GM19438 (cell line): ENCODE measurements around the gene SERPINA10.

Experiments
- ATAC-seq: cut with Tn5 transposase; IDR thresholded peaks from one replicate; pipeline ENCODE4 v1.9.1; 2021; ENCODE audit warnings: low read depth; ENCODE audit not compliant: unreplicated experiment

The SERPINA10 gene

GRCh38 chr14:94292872-94293577, at the start of gene SERPINA10:
SERPINA10 (minus strand) TSS chr14:94293268; CDS start chr14:94290593, 2,675 bp downstream.
- ATAC-seq: no peak

- no peak for ATAC-seq
Measured at GRCh38 chr14:94342334-94342934, 49.4 kb upstream of the SERPINA10 start.

- no peak for ATAC-seq
Measured at GRCh38 chr14:94341656-94342333, 48.7 kb upstream of the SERPINA10 start.

- no peak for ATAC-seq
Measured at GRCh38 chr14:94340533-94340932, 47.5 kb upstream of the SERPINA10 start.

GRCh38 chr14:94338023-94338422, 45.0 kb upstream of the SERPINA10 start:
- ATAC-seq: no peak

GRCh38 chr14:94337274-94337673, 44.2 kb upstream of the SERPINA10 start:
- ATAC-seq: no peak

- no peak for ATAC-seq
Measured at GRCh38 chr14:94334872-94335271, 41.8 kb upstream of the SERPINA10 start.

- ATAC-seq: no peak
Measured at GRCh38 chr14:94332587-94332986, 39.5 kb upstream of the SERPINA10 start.

- no peak for ATAC-seq
Measured at GRCh38 chr14:94332063-94332583, 39.1 kb upstream of the SERPINA10 start.

- no peak for ATAC-seq
Measured at GRCh38 chr14:94331462-94331861, 38.4 kb upstream of the SERPINA10 start.

- ATAC-seq: no peak
Measured at GRCh38 chr14:94330857-94331256, 37.8 kb upstream of the SERPINA10 start.

- ATAC-seq: no peak
Measured at GRCh38 chr14:94330432-94330831, 37.4 kb upstream of the SERPINA10 start.

GRCh38 chr14:94329857-94330256, 36.8 kb upstream of the SERPINA10 start:
- ATAC-seq: no peak

GRCh38 chr14:94328196-94328595, 35.1 kb upstream of the SERPINA10 start:
- ATAC-seq: no peak

GRCh38 chr14:94322648-94323570, 29.8 kb upstream of the SERPINA10 start, which contains the start of gene SERPINA6:
SERPINA6 (minus strand) TSS chr14:94323336; CDS start chr14:94314648, 8,688 bp downstream.
- no peak for ATAC-seq

- ATAC-seq: no peak
Measured at GRCh38 chr14:94321421-94322271, 28.6 kb upstream of the SERPINA10 start.

- ATAC-seq: no peak
Measured at GRCh38 chr14:94320243-94320642, 27.2 kb upstream of the SERPINA10 start.

- no peak for ATAC-seq
Measured at GRCh38 chr14:94317259-94317658, 24.2 kb upstream of the SERPINA10 start.

- no peak for ATAC-seq
Measured at GRCh38 chr14:94316692-94317091, 23.6 kb upstream of the SERPINA10 start.
